Mesodermal cell (in vitro differentiated cells): Measurements from ENCODE around the gene SPATC1L.
A peak's percentile ranks its signal among the peaks of the same experiment; 100 is the strongest.

Experiments used
- H3K27ac ChIP-seq: 2 replicates; pipeline ENCODE4 v1.7.0; 2013; ENCODE audit warnings: mild to moderate bottlenecking, low read depth, low read length, moderate library complexity; ENCODE audit not compliant: severe bottlenecking
- H3K36me3 ChIP-seq: 2 replicates; pipeline ENCODE4 v1.7.1; 2013; ENCODE audit warnings: mild to moderate bottlenecking, low read length, moderate library complexity; ENCODE audit not compliant: control insufficient read depth, insufficient read depth
- H3K4me1 ChIP-seq: one replicate; pipeline ENCODE4 v1.7.1; 2013; ENCODE audit warnings: mild to moderate bottlenecking, low read length; ENCODE audit not compliant: insufficient read depth, control insufficient read depth, poor library complexity, severe bottlenecking
- H3K4me3 ChIP-seq: 2 replicates; pipeline ENCODE4 v1.7.0; 2013; ENCODE audit warnings: low read length, control low read depth, mild to moderate bottlenecking; ENCODE audit not compliant: insufficient read depth, poor library complexity, severe bottlenecking; ENCODE audit errors: extremely low read depth
- H3K9me3 ChIP-seq: 2 replicates; pipeline ENCODE4 v1.7.1; 2013; ENCODE audit warnings: mild to moderate bottlenecking, low read length, moderate library complexity; ENCODE audit not compliant: control insufficient read depth
- WGBS, 2 experiments: methylation state at CpG; one replicate each; pipeline ENCODE4 v1.1.5; 2013; ENCODE audit warnings: missing lambda C conversion rate in 2 of 2; ENCODE audit not compliant: insufficient coverage in 2 of 2; 5-methylcytosine and 5-hydroxymethylcytosine counted together

Gene SPATC1L

GRCh38 chr21:46214478-46215340 lies 30.4 kb upstream of the SPATC1L start:
- H3K4me1 ChIP-seq = no peaks in the 10 kb centered on the region
- WGBS, 2 experiments = 92 to 94% methylated on average over 23 to 24 of the region's 27 CpGs
- H3K27ac ChIP-seq = no peak overlapping the region
- peaks cover 86% of the 10 kb centered on the region for H3K36me3 ChIP-seq
- no peak overlapping the region for H3K4me3 ChIP-seq
- no peaks in the 10 kb centered on the region for H3K9me3 ChIP-seq

- no peaks in the 10 kb centered on the region for H3K9me3 ChIP-seq
- H3K4me3 ChIP-seq = no peak overlapping the region
- WGBS, 2 experiments = 95% methylated on average over 14 to 15 of the region's 15 CpGs
- H3K4me1 ChIP-seq = no peaks in the 10 kb centered on the region
- peaks cover 86% of the 10 kb centered on the region for H3K36me3 ChIP-seq
- H3K27ac ChIP-seq = peak overlapping the region; percentile 10
Observed at GRCh38 chr21:46213620-46214286, 29.5 kb upstream of the SPATC1L start.

DNA sequence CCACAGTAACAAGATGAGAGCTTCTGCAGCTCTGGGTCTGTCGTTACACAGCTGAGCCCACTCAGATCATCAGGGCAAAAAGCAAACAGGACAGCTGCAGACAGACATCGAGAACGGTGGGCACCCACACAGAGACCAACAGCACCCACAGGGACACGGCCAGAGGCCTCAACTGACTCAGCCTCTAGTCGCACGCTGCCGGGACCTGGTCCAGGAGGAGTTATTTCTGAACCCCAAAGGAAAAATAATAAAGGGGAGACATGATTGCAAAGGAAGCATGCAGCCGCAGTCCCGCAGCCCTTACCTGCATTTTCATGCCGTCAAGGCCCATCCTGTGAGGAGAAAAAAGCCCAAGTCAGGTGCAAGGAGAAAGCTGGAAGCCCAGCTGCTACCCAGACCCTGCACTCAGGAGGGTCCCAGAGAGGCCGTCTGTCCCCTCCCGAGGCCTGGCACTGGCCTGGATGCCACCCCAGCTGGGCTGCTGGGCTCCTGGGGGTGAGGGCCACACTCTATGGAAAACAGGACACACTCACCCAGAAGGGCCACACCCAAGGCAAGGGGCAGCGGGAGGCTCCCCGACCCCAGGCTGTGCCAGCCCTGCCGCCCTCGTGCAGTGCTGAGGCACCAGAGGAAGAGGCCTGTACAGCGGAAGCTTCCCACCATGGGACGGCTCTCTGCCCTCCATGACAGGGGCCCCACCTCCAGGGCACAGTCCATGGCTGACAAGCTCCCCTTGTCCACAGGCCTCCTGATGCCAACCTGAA lies 28.6 kb upstream of the SPATC1L start:
- 96 to 100% methylated on average over 15 to 18 of the region's 18 CpGs for WGBS, 2 experiments
- H3K27ac ChIP-seq = no peak overlapping the region
- no peaks in the 10 kb centered on the region for H3K4me1 ChIP-seq
- H3K9me3 ChIP-seq = no peaks in the 10 kb centered on the region
- H3K4me3 ChIP-seq = no peak overlapping the region
- H3K36me3 ChIP-seq = peaks cover 90% of the 10 kb centered on the region

GRCh38 chr21:46211786-46212720 lies 27.8 kb upstream of the SPATC1L start:
- Histone ChIP-seq H3K36me3 (peaks cover 90% of the 10 kb centered on the region), H3K9me3 (no peaks in the 10 kb centered on the region), H3K4me1 (no peaks in the 10 kb centered on the region), H3K4me3 (no peak overlapping the region), H3K27ac (no peak overlapping the region)
- WGBS, 2 experiments = 94 to 97% methylated on average over 19 to 20 of the region's 23 CpGs

DNA sequence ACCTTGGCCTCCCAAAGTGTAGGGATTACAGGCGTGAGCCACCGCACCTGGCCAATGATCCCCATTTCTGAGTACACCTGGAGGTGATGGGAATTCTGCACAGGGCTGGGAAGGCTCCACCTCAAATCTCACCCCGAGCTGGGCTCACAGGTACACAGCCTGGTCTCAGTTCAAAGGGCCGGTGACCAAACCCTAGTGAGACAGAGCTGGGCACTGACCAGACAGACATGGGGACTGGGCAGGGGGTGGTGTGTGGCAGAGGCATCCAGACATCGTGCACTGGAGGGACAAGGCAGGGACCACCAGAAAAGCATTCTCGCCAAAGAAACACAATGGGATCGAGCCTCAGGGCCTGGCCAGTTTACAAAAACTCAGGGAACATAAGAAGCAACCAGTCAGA lies 27.1 kb upstream of the SPATC1L start:
- no peaks in the 10 kb centered on the region for H3K4me1 ChIP-seq
- H3K4me3 ChIP-seq = no peak overlapping the region
- WGBS, 2 experiments = 86 to 95% methylated on average over 5 to 7 of the region's 7 CpGs
- H3K36me3 ChIP-seq = peaks cover 93% of the 10 kb centered on the region
- H3K27ac ChIP-seq = no peak overlapping the region
- H3K9me3 ChIP-seq = no peaks in the 10 kb centered on the region

GRCh38 chr21:46210378-46211136 lies 26.3 kb upstream of the SPATC1L start:
- Histone ChIP-seq H3K4me3 (no peak overlapping the region), H3K4me1 (no peaks in the 10 kb centered on the region), H3K9me3 (no peaks in the 10 kb centered on the region), H3K36me3 (peaks cover 95% of the 10 kb centered on the region), H3K27ac (no peak overlapping the region)
- 96 to 98% methylated on average over 12 to 13 of the region's 16 CpGs for WGBS, 2 experiments

DNA sequence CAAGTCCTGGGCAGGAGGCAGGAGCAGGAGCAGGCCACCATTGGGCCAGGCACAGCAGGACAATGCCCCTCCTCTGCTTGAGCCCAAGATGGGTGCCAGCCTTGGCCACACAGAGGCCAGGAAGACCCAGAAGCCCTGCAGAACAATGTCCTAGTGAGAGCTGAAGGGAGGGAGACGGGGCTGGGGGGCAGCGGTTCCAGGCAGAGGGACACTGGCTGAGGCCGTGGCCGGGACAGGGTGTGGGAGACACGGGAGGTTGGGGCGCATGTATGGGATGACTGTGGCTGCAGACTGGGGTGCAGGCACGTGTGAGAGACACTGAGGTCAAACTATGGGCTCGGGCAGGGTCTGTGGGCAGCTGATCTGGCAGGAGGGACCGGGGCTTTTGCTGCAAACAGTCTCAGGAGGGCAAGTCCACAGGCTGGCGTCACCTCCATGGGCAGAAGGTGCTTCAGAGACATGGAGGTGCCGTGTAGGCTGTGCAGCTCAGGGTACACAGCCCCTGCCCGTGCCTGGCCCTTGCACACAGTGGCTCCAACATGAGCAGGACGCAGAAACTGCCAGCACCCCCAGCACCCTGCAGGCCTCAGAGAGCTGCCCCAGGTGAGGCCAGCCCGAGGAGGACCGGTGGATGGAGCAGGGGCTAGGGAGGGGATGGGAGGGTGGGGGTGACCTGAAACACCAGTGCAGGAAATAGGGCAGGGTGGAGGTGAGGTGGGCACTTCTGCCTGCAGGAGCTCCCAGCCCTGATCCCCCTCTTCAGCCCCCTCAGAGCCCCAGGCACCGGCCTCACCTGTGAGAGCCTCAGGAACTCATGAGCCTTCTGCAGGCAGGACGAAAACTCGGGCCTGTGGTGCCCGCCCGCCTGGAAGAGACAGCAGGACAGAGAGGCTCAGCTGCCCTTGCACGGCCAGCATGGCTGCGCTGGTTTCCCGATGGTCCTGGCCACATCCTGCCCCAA lies 24.8 kb upstream of the SPATC1L start:
- Histone ChIP-seq H3K36me3 (peaks cover 97% of the 10 kb centered on the region), H3K27ac (no peak overlapping the region), H3K4me3 (no peak overlapping the region), H3K9me3 (no peaks in the 10 kb centered on the region), H3K4me1 (no peaks in the 10 kb centered on the region)
- 94 to 98% methylated on average over 15 to 21 of the region's 23 CpGs for WGBS, 2 experiments

DNA sequence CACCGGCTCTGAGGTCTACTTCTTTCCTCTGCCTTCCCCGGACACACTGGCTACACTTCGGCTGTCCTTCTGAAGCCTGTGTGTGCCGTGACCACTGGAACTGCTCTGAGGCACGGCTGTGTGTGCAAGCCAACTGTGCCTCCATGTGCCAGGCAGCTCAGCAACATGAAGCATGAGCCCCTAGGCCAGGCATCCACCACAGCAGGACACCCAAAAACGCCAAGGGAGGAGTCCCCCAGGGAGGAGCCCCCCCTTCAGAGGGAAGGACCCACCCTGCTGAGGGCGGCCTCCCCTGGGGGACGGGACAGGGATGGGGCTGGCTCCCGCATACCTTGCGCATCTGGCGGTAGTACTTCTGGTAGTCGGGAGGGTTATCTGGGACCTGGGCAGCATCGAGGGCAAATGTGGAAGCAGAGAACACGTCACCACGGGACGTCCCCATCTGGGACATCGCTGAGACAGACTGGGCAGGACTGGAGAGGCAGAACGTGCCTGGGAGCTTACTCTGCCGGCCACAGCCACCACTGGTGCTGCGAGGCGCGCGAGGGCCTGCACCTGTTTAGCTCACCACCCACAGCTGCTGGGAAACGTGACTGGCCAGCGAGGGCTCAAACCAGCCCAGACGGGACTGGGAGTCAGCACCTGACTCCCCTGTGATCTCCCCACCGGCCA lies 23.8 kb upstream of the SPATC1L start:
- Histone ChIP-seq H3K9me3 (no peaks in the 10 kb centered on the region), H3K4me1 (no peaks in the 10 kb centered on the region), H3K27ac (no peak overlapping the region), H3K36me3 (peaks cover 97% of the 10 kb centered on the region), H3K4me3 (no peak overlapping the region)
- 95% methylated on average over 26 to 27 of the region's 27 CpGs for WGBS, 2 experiments
